DOHH2 (cell line): ENCODE measurements around the gene TCF12.

ENCODE experiments used
- H3F3A ChIP-seq: fragments of 200-600 bp; sonication (generic), shearing (Covaris generic); 2 replicates; pipeline ENCODE4 v1.6.0; 2016; ENCODE audit warnings: antibody characterized with exemption, mild to moderate bottlenecking; ENCODE audit not compliant: control insufficient read depth, insufficient read depth
- H3K27ac ChIP-seq: fragments of 200-600 bp; sonication (generic); 2 replicates; pipeline ENCODE4 v1.5.1; 2014; ENCODE audit warnings: low read depth, mild to moderate bottlenecking, low read length, moderate library complexity
- H3K27me3 ChIP-seq: fragments of 200-600 bp; sonication (generic); 2 replicates; pipeline ENCODE4 v1.6.1; 2014; ENCODE audit warnings: mild to moderate bottlenecking, low read length, mixed read lengths; ENCODE audit not compliant: control insufficient read depth
- H3K36me3 ChIP-seq: fragments of 200-600 bp; sonication (generic); 2 replicates; pipeline ENCODE4 v1.6.1; 2014; ENCODE audit warnings: mild to moderate bottlenecking, low read length, moderate library complexity, mixed read lengths; ENCODE audit not compliant: control insufficient read depth
- H3K4me1 ChIP-seq: fragments of 200-600 bp; sonication (generic); 2 replicates; pipeline ENCODE4 v1.6.1; 2014; ENCODE audit warnings: mild to moderate bottlenecking, low read length, mixed read lengths; ENCODE audit not compliant: control insufficient read depth
- H3K4me2 ChIP-seq: fragments of 200-600 bp; sonication (generic); 2 replicates; pipeline ENCODE4 v1.6.0; 2014; ENCODE audit warnings: mild to moderate bottlenecking, low read length, moderate library complexity
- H3K4me3 ChIP-seq: fragments of 200-600 bp; sonication (generic); 2 replicates; pipeline ENCODE4 v1.5.1; 2014; ENCODE audit warnings: mild to moderate bottlenecking, low read length, mixed read lengths
- H3K79me2 ChIP-seq: fragments of 200-600 bp; sonication (generic); 2 replicates; pipeline ENCODE4 v1.6.1; 2014; ENCODE audit warnings: mild to moderate bottlenecking, low read length, mixed read lengths; ENCODE audit not compliant: control insufficient read depth
- H3K9me2 ChIP-seq: fragments of 200-600 bp; sonication (generic); replicated peaks from 2 replicates; pipeline ENCODE4 v1.6.1; 2014; ENCODE audit warnings: mild to moderate bottlenecking, low read length, mixed read lengths; ENCODE audit not compliant: control insufficient read depth
- H3K9me3 ChIP-seq: fragments of 200-600 bp; sonication (generic); 2 replicates; pipeline ENCODE4 v1.6.1; 2014; ENCODE audit warnings: antibody characterized with exemption, low read length, mixed read lengths; ENCODE audit not compliant: control insufficient read depth, insufficient read depth
- H4K20me1 ChIP-seq: fragments of 200-600 bp; sonication (generic); 2 replicates; pipeline ENCODE4 v1.6.0; 2014; ENCODE audit warnings: low read depth, mild to moderate bottlenecking, antibody characterized with exemption, low read length, moderate library complexity; ENCODE audit not compliant: control insufficient read depth, insufficient read depth
- EZH2phosphoT487 ChIP-seq: fragments of 200-600 bp; sonication (generic); IDR thresholded peaks from 2 replicates; pipeline ENCODE4 v1.6.1; 2017; ENCODE audit warnings: borderline replicate concordance, mild to moderate bottlenecking, antibody characterized with exemption, low read length, moderate library complexity, mixed read lengths
- TF ChIP-seq, protein P1 (sequence below): fragments of 200-600 bp; sonication (generic); IDR thresholded peaks from one replicate; pipeline ENCODE4 v1.5.1; 2014; ENCODE audit warnings: antibody characterized with exemption, mild to moderate bottlenecking, low read depth, low read length; ENCODE audit not compliant: poor library complexity, severe bottlenecking

TCF12 gene

DNA sequence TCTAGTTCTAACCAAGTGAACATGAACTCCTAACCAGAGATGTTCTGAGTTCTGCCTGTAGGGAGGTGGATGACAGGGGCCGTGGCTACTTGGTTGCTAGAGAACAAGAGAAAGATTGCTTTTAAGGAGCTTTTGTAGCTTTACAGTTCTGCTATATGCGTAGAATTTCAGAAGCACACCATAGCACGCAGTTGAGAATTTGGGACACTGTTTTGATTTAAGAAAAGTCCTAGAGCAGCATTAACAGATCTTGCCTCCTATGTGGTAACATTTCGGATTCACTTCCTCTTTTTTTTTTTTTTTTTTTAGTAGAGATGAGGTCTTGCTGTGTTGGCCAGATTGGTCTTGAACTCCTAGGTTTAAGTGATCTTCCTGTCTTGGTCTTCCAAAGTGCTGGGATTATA, 181.7 kb downstream of the TCF12 start:
- no peaks in the 10 kb centered on the region for H3K27me3 ChIP-seq
- no peak for TF ChIP-seq EZH2phosphoT487
- TF ChIP-seq, protein P1, sequence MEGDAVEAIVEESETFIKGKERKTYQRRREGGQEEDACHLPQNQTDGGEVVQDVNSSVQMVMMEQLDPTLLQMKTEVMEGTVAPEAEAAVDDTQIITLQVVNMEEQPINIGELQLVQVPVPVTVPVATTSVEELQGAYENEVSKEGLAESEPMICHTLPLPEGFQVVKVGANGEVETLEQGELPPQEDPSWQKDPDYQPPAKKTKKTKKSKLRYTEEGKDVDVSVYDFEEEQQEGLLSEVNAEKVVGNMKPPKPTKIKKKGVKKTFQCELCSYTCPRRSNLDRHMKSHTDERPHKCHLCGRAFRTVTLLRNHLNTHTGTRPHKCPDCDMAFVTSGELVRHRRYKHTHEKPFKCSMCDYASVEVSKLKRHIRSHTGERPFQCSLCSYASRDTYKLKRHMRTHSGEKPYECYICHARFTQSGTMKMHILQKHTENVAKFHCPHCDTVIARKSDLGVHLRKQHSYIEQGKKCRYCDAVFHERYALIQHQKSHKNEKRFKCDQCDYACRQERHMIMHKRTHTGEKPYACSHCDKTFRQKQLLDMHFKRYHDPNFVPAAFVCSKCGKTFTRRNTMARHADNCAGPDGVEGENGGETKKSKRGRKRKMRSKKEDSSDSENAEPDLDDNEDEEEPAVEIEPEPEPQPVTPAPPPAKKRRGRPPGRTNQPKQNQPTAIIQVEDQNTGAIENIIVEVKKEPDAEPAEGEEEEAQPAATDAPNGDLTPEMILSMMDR = no peak
- no peaks in the 10 kb centered on the region; the same call in 1 of the 2 replicates for H3F3A ChIP-seq
- H3K79me2 ChIP-seq = peaks cover 5% of the 10 kb centered on the region
- no peaks in the 10 kb centered on the region for H3K9me2 ChIP-seq
- H4K20me1 ChIP-seq = no peaks in the 10 kb centered on the region
- H3K27ac ChIP-seq = peak overlapping the region; percentile 22; the same call in 1 of the 2 replicates
- no peaks in the 10 kb centered on the region for H3K9me3 ChIP-seq
- H3K4me1 ChIP-seq = peaks cover 40% of the 10 kb centered on the region
- peak overlapping the region; percentile 11; the same call in 1 of the 2 replicates for H3K4me3 ChIP-seq
- H3K4me2 ChIP-seq = peak overlapping the region; percentile 50
- peaks cover 3% of the 10 kb centered on the region; the same call in 1 of the 2 replicates for H3K36me3 ChIP-seq

DNA sequence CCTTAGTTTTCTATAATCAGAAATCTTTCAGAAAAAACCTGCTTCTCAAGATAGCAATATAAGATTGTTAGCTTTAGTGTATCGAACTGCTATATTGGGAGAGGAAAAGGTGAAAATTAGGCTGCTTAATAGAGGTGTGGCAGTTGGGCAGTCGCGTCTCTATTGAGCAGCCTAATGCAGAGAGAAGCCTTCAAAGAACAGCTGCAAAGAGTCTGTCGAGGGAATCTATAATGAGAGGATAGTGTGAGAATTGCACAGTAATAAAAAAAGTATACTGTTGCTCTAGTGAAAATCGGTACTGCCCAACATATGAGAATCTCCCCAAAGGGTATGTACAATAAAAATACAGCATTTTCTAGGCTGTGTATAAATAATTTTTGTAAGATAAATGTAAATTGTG, 184.4 kb downstream of the TCF12 start:
- H3K27me3 ChIP-seq = no peaks in the 10 kb centered on the region
- TF ChIP-seq, protein P1 = no peak
- no peak for TF ChIP-seq EZH2phosphoT487
- no peaks in the 10 kb centered on the region for H3K9me3 ChIP-seq
- H3K4me3 ChIP-seq = no peak overlapping the region
- H3K27ac ChIP-seq = no peak overlapping the region
- H3K36me3 ChIP-seq = peaks cover 14% of the 10 kb centered on the region
- peaks cover 46% of the 10 kb centered on the region for H3K4me1 ChIP-seq
- H3F3A ChIP-seq = no peaks in the 10 kb centered on the region; the same call in 1 of the 2 replicates
- no peaks in the 10 kb centered on the region for H3K9me2 ChIP-seq
- no peak overlapping the region for H3K4me2 ChIP-seq
- H3K79me2 ChIP-seq = peaks cover 3% of the 10 kb centered on the region
- H4K20me1 ChIP-seq = no peaks in the 10 kb centered on the region

DNA sequence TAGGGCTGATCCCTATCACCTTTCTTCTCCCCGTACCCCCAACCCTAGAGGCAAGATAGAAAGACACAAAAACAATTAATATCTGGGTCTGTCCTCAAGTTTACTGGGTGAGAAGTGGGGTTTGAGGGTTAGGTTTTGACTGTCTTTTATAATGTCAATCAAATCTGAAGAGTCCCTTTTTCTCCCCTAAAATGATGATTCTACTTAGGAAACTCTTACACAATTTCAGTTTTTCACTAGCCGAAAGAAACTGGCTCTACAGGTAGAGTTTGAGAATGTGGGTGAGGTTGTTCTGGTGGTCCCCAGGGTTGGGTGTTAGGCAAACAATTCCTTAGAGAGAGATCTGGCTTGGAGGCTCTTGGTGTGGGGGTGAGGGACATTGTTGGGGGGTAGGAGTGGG, 189.9 kb downstream of the TCF12 start:
- H3K79me2 ChIP-seq = peaks cover 7% of the 10 kb centered on the region; the same call in 1 of the 2 replicates
- H3K9me3 ChIP-seq = no peaks in the 10 kb centered on the region
- 0 out of 2 replicates have a peak, but pooled peaks cover 3% of the 10 kb centered on the region for H3F3A ChIP-seq
- H3K4me1 ChIP-seq = peaks cover 37% of the 10 kb centered on the region
- no peak overlapping the region for H3K27ac ChIP-seq
- TF ChIP-seq, protein P1 = no peak
- TF ChIP-seq EZH2phosphoT487 = no peak
- H3K9me2 ChIP-seq = no peaks in the 10 kb centered on the region
- no peaks in the 10 kb centered on the region for H4K20me1 ChIP-seq
- H3K4me3 ChIP-seq = peak overlapping the region; percentile 26
- peaks cover 14% of the 10 kb centered on the region for H3K36me3 ChIP-seq
- no peaks in the 10 kb centered on the region for H3K27me3 ChIP-seq
- H3K4me2 ChIP-seq = peak overlapping the region; percentile 54
